SU-DHL-6 (cell line): ENCODE data around the gene MEIS2.

Experiments used
- H2AFZ ChIP-seq: fragments of 200-600 bp; sonication (generic); 2 replicates; pipeline ENCODE4 v1.6.1; 2014; ENCODE audit warnings: low read depth, mild to moderate bottlenecking, moderate library complexity, mixed read lengths, antibody characterized with exemption, low read length; ENCODE audit not compliant: severe bottlenecking
- H3F3A ChIP-seq: fragments of 200-600 bp; shearing (Covaris generic); 2 replicates; pipeline ENCODE4 v1.6.0; 2016; ENCODE audit warnings: antibody characterized with exemption, mild to moderate bottlenecking; ENCODE audit not compliant: insufficient read depth
- H3K27ac ChIP-seq: fragments of 200-600 bp; sonication (generic); 2 replicates; pipeline ENCODE4 v1.5.1; 2016; ENCODE audit warnings: low read depth, mild to moderate bottlenecking, low read length, moderate library complexity, mixed read lengths
- H3K27me3 ChIP-seq: fragments of 200-600 bp; sonication (generic), shearing (Covaris generic); 2 replicates; pipeline ENCODE4 v1.6.0; 2014; ENCODE audit warnings: mild to moderate bottlenecking, low read length
- H3K36me3 ChIP-seq: fragments of 200-600 bp; sonication (generic); 2 replicates; pipeline ENCODE4 v1.6.1; 2014; ENCODE audit warnings: mild to moderate bottlenecking, low read length, mixed read lengths
- H3K4me2 ChIP-seq: fragments of 300-600, 200-600 bp; shearing (Covaris generic), sonication (generic); 2 replicates; pipeline ENCODE4 v1.6.0; 2014; ENCODE audit warnings: low read length, low read depth, mild to moderate bottlenecking; ENCODE audit not compliant: poor library complexity, severe bottlenecking
- H3K4me3 ChIP-seq: fragments of 200-600 bp; sonication (generic); 2 replicates; pipeline ENCODE4 v1.5.1; 2014; ENCODE audit warnings: antibody characterized with exemption, low read length, mild to moderate bottlenecking, mixed read lengths; ENCODE audit not compliant: insufficient read depth, poor library complexity, severe bottlenecking
- H3K79me2 ChIP-seq: fragments of 200-600 bp; sonication (generic); 2 replicates; pipeline ENCODE4 v1.6.1; 2014; ENCODE audit warnings: mild to moderate bottlenecking, low read length, moderate library complexity; ENCODE audit not compliant: insufficient read depth
- H3K9ac ChIP-seq: fragments of 200-600 bp; sonication (generic); 2 replicates; pipeline ENCODE4 v1.7.0; 2014; ENCODE audit warnings: mild to moderate bottlenecking, low read length
- H3K9me2 ChIP-seq: fragments of 200-600 bp; sonication (generic); replicated peaks from 2 replicates; pipeline ENCODE4 v1.6.1; 2014; ENCODE audit warnings: low read length; ENCODE audit not compliant: insufficient read depth
- H3K9me3 ChIP-seq: fragments of 200-600 bp; sonication (generic); 2 replicates; pipeline ENCODE4 v1.6.1; 2014; ENCODE audit warnings: low read length, mixed read lengths; ENCODE audit not compliant: insufficient read depth
- H4K20me1 ChIP-seq: fragments of 200-600 bp; sonication (generic); 2 replicates; pipeline ENCODE4 v1.6.1; 2014; ENCODE audit warnings: low read depth, mild to moderate bottlenecking, antibody characterized with exemption, low read length, moderate library complexity, mixed read lengths
- EZH2phosphoT487 ChIP-seq: fragments of 200-600 bp; sonication (generic), shearing (Covaris generic); conservative IDR thresholded peaks from 2 replicates; pipeline ENCODE4 v1.6.1; 2018; ENCODE audit warnings: mild to moderate bottlenecking, antibody characterized with exemption, low read length, moderate library complexity, mixed read lengths
- TF ChIP-seq, protein P1 (sequence below): fragments of 200-600 bp; sonication (generic); IDR thresholded peaks from one replicate; pipeline ENCODE4 v1.5.1; 2017; ENCODE audit warnings: antibody characterized with exemption, mild to moderate bottlenecking, low read length, moderate library complexity; ENCODE audit not compliant: insufficient read depth, poor library complexity, severe bottlenecking

Gene MEIS2

DNA sequence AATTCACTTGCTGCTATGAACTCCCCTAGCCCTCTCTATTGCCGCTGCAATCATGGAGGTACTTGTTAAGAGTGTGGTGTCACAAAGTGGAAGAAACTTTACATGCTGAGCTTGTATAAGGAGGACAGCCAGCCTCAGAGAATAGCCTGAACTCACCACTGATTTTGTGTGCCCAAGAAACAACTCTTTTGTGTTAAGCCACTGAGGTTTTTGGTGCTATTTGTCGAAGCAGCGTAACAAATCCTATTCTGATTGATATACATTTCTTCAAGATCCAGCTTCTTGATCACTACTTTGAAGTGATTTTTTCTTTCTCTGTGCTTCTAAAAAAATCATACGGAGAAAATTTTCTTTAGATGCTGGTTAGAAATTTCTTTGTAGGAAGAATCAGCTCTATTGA lies 132.4 kb downstream of the MEIS2 start:
- Histone ChIP-seq H3K4me2 (no peak overlapping the region), H3K36me3 (no peaks in the 10 kb centered on the region), H3K79me2 (no peaks in the 10 kb centered on the region)

DNA sequence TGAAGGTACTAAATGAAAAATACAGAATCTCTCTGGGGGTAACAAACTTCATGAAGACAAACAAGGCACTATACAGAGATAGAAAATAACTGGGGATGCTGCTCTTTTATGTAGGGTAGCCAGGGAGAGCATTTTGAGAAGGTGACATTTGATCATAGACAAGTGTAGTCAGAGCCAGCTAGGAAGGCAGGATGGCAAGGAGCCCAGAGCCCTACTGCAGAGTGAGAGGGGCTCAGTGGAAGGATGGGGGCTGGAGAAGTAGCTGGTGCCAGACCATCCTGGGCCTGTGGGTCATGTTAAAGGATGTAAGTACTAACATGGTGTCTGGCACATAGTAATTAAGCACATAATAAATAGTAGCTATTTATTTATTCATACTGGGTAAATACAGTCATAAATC lies 133.6 kb downstream of the MEIS2 start:
- H2AFZ ChIP-seq = no peak overlapping the region
- H3K36me3 ChIP-seq = no peaks in the 10 kb centered on the region
- no peaks in the 10 kb centered on the region for H3K79me2 ChIP-seq
- no peak overlapping the region for H3K4me2 ChIP-seq
- no peak overlapping the region for H3K4me3 ChIP-seq
- H3K27ac ChIP-seq = no peak overlapping the region
- no peaks in the 10 kb centered on the region; the same call in 1 of the 2 replicates for H3F3A ChIP-seq
- H4K20me1 ChIP-seq = no peaks in the 10 kb centered on the region
- no peaks in the 10 kb centered on the region for H3K9me2 ChIP-seq
- H3K9ac ChIP-seq = no peak overlapping the region
- TF ChIP-seq, protein P1, sequence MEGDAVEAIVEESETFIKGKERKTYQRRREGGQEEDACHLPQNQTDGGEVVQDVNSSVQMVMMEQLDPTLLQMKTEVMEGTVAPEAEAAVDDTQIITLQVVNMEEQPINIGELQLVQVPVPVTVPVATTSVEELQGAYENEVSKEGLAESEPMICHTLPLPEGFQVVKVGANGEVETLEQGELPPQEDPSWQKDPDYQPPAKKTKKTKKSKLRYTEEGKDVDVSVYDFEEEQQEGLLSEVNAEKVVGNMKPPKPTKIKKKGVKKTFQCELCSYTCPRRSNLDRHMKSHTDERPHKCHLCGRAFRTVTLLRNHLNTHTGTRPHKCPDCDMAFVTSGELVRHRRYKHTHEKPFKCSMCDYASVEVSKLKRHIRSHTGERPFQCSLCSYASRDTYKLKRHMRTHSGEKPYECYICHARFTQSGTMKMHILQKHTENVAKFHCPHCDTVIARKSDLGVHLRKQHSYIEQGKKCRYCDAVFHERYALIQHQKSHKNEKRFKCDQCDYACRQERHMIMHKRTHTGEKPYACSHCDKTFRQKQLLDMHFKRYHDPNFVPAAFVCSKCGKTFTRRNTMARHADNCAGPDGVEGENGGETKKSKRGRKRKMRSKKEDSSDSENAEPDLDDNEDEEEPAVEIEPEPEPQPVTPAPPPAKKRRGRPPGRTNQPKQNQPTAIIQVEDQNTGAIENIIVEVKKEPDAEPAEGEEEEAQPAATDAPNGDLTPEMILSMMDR = no peak
- TF ChIP-seq EZH2phosphoT487 = no peak
- no peaks in the 10 kb centered on the region for H3K27me3 ChIP-seq
- H3K9me3 ChIP-seq = no peaks in the 10 kb centered on the region

More for the DNA sequence above, 132.4 kb downstream of the MEIS2 start:
- TF ChIP-seq, protein P1 = no peak
- no peak for TF ChIP-seq EZH2phosphoT487
- no peaks in the 10 kb centered on the region for H3K27me3 ChIP-seq
- no peak overlapping the region for H2AFZ ChIP-seq
- no peaks in the 10 kb centered on the region for H4K20me1 ChIP-seq
- no peaks in the 10 kb centered on the region for H3K9me2 ChIP-seq
- H3K9me3 ChIP-seq = no peaks in the 10 kb centered on the region
- H3K4me3 ChIP-seq = no peak overlapping the region
- H3K27ac ChIP-seq = no peak overlapping the region
- H3K9ac ChIP-seq = no peak overlapping the region
- no peaks in the 10 kb centered on the region; the same call in 1 of the 2 replicates for H3F3A ChIP-seq

DNA sequence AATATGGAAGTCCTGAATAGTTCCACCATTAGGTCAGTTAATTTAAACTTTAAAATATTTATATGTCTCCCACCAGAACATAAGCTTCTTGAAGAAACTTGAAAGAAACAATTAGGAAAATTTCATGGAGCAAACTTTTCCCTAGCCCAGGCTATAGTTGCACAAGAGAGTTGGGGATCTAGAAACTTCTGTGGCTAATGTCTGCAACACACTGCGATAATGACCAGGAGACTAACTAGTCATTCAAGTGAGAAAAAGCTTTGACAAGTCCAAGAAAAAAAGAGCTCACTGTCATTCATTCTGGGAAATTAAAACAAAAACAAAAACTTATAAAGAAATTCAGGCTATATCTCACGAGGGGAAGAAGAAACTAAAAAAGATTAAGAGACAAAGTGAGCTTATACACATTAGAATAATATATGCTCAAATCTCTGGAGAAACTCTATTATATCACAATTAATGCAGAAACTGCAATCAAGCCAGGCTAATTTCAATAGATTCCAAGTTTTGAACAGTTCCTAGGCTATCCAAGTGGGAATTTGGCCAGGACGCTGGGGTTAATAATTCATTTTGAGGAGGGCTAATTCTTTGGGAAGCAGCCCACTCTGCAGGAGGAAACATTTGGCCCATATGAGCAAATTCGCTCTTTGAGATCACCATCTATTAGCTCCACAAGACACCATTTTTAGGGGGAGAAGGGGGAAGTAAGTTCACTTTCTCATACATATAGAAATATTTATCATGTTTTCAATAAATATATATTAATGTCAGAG lies 134.6 kb downstream of the MEIS2 start:
- TF ChIP-seq, protein P1 = no peak
- no peak for TF ChIP-seq EZH2phosphoT487
- Histone ChIP-seq H4K20me1 (no peaks in the 10 kb centered on the region), H3K4me2 (no peak overlapping the region), H3K27ac (no peak overlapping the region), H2AFZ (no peak overlapping the region), H3K27me3 (no peaks in the 10 kb centered on the region), H3K9me3 (no peaks in the 10 kb centered on the region), H3K9ac (no peak overlapping the region), H3K4me3 (no peak overlapping the region), H3K9me2 (no peaks in the 10 kb centered on the region), H3F3A (no peaks in the 10 kb centered on the region; the same call in 1 of the 2 replicates), H3K36me3 (no peaks in the 10 kb centered on the region), H3K79me2 (no peaks in the 10 kb centered on the region)
